Measurements from ENCODE around the gene PLK4. TPM values are rescaled to one million over a fixed set of nuclear protein-coding genes. Genes with fewer than 3 reads are reported as not detected.
"Not testable (repeated sequence)": the region's sequence is repeated elsewhere in the genome, so short reads cannot be mapped to it uniquely, and the experiment has no call there.

Gene PLK4
- total RNA-seq, 1 donor from 2014 or later: 0.53 TPM

- FAIRE-seq (no peak), DNase-seq (ENCODE audit: low read depth) (no peak)
- Histone ChIP-seq H3K27me3 (ENCODE audit: control insufficient read depth, insufficient read depth, low read length) (no peaks in the 10 kb centered on the region), H3K36me3 (ENCODE audit: control insufficient read depth, insufficient read depth, low read length) (no peaks in the 10 kb centered on the region), H3K4me3 (ENCODE audit: low read depth, low read length) (no peak overlapping the region)
- no peak for TF ChIP-seq CTCF (IDR thresholded peaks at IDR 0.05; ENCODE audit: insufficient read depth, low read length, severe bottlenecking)
These were observed 35.8 kb downstream of the PLK4 start for GRCh38 chr4:127916512-127916911.

GRCh38 chr4:127917151-127917550 lies 36.5 kb downstream of the PLK4 start:
- TF ChIP-seq CTCF (IDR thresholded peaks at IDR 0.05; ENCODE audit: insufficient read depth, low read length, severe bottlenecking): no peak
- H3K36me3 ChIP-seq (ENCODE audit: control insufficient read depth, insufficient read depth, low read length): no peaks in the 10 kb centered on the region
- H3K4me3 ChIP-seq (ENCODE audit: low read depth, low read length): no peak overlapping the region
- DNase-seq (ENCODE audit: low read depth): no peak
- no peaks in the 10 kb centered on the region for H3K27me3 ChIP-seq (ENCODE audit: control insufficient read depth, insufficient read depth, low read length)
- FAIRE-seq: no peak

GRCh38 chr4:127920521-127920920 lies 39.8 kb downstream of the PLK4 start:
- no peak for TF ChIP-seq CTCF (IDR thresholded peaks at IDR 0.05; ENCODE audit: insufficient read depth, low read length, severe bottlenecking)
- no peak for DNase-seq (ENCODE audit: low read depth)
- H3K4me3 ChIP-seq (ENCODE audit: low read depth, low read length): no peak overlapping the region
- no peak for FAIRE-seq
- no peaks in the 10 kb centered on the region for H3K27me3 ChIP-seq (ENCODE audit: control insufficient read depth, insufficient read depth, low read length)
- H3K36me3 ChIP-seq (ENCODE audit: control insufficient read depth, insufficient read depth, low read length): no peaks in the 10 kb centered on the region

GRCh38 chr4:127922226-127922625 lies 41.5 kb downstream of the PLK4 start:
- no peak for TF ChIP-seq CTCF (IDR thresholded peaks at IDR 0.05; ENCODE audit: insufficient read depth, low read length, severe bottlenecking)
- Histone ChIP-seq H3K36me3 (ENCODE audit: control insufficient read depth, insufficient read depth, low read length) (no peaks in the 10 kb centered on the region), H3K4me3 (ENCODE audit: low read depth, low read length) (no peak overlapping the region), H3K27me3 (ENCODE audit: control insufficient read depth, insufficient read depth, low read length) (no peaks in the 10 kb centered on the region)
- DNase-seq (ENCODE audit: low read depth) (no peak), FAIRE-seq (no peak)

GRCh38 chr4:127925720-127926119 lies 45.0 kb downstream of the PLK4 start:
- not testable (repeated sequence) for H3K36me3 ChIP-seq (ENCODE audit: control insufficient read depth, insufficient read depth, low read length); FAIRE-seq; H3K27me3 ChIP-seq (ENCODE audit: control insufficient read depth, insufficient read depth, low read length); H3K4me3 ChIP-seq (ENCODE audit: low read depth, low read length); DNase-seq (ENCODE audit: low read depth)

- DNase-seq (ENCODE audit: low read depth) (no peak), FAIRE-seq (no peak)
- no peak for TF ChIP-seq CTCF (IDR thresholded peaks at IDR 0.05; ENCODE audit: insufficient read depth, low read length, severe bottlenecking)
- Histone ChIP-seq H3K27me3 (ENCODE audit: control insufficient read depth, insufficient read depth, low read length) (no peaks in the 10 kb centered on the region), H3K4me3 (ENCODE audit: low read depth, low read length) (no peak overlapping the region), H3K36me3 (ENCODE audit: control insufficient read depth, insufficient read depth, low read length) (no peaks in the 10 kb centered on the region)
These were observed 49.5 kb downstream of the PLK4 start for GRCh38 chr4:127930175-127930574.

GRCh38 chr4:127931836-127932235 lies 51.1 kb downstream of the PLK4 start:
- not testable (repeated sequence) for H3K36me3 ChIP-seq (ENCODE audit: control insufficient read depth, insufficient read depth, low read length); H3K27me3 ChIP-seq (ENCODE audit: control insufficient read depth, insufficient read depth, low read length); DNase-seq (ENCODE audit: low read depth); FAIRE-seq; H3K4me3 ChIP-seq (ENCODE audit: low read depth, low read length)

Data from bronchial epithelial cell (primary cell).